SK-N-SH treated with all-trans-retinoic acid at 6 μM for 48 hours (cell line): Measurements from ENCODE around the gene HS6ST3.

Experiments used
- ATAC-seq: fragments of 200-7000 bp; cut with Tn5 transposase; 3 replicates; pipeline ENCODE4 v1.9.1; 2020; ENCODE audit warnings: mild to moderate bottlenecking, moderate library complexity
- ARNTL ChIP-seq: fragments of 450-650 bp; formaldehyde crosslinking; IDR thresholded peaks from 2 replicates; pipeline ENCODE4 v1.5.0; 2020; ENCODE audit warnings: low read depth, mild to moderate bottlenecking, moderate library complexity, borderline replicate concordance
- BACH2 ChIP-seq: fragments of 250-450 bp; sonication (Bioruptor Pico); IDR thresholded peaks from 2 replicates; pipeline ENCODE4 v1.9.0; 2021; ENCODE audit warnings: mild to moderate bottlenecking, borderline replicate concordance
- CSDC2 ChIP-seq: fragments of 250-450 bp; sonication (Bioruptor Pico); IDR thresholded peaks from 2 replicates; pipeline ENCODE4 v1.5.0; 2020; ENCODE audit warnings: mild to moderate bottlenecking, moderate library complexity
- ESRRG ChIP-seq: fragments of 250-450 bp; sonication (Bioruptor Pico); IDR thresholded peaks from 2 replicates; pipeline ENCODE4 v1.6.1; 2021; ENCODE audit warnings: mild to moderate bottlenecking
- GLIS3 ChIP-seq: fragments of 250-450 bp; sonication (Bioruptor Pico); IDR thresholded peaks from 2 replicates; pipeline ENCODE4 v1.5.0; 2020; ENCODE audit warnings: mild to moderate bottlenecking, moderate library complexity
- OSR1 ChIP-seq: fragments of 250-450 bp; sonication (Bioruptor Pico); IDR thresholded peaks from 2 replicates; pipeline ENCODE4 v1.8.0; 2022; ENCODE audit warnings: moderate library complexity, mild to moderate bottlenecking, inconsistent platforms
- PPARA ChIP-seq: fragments of 250-450 bp; sonication (Bioruptor Pico); IDR thresholded peaks from 2 replicates; pipeline ENCODE4 v1.5.0; 2020; ENCODE audit warnings: mild to moderate bottlenecking, borderline replicate concordance
- RARB ChIP-seq: fragments of 250-450 bp; sonication (Bioruptor Pico); IDR thresholded peaks from 2 replicates; pipeline ENCODE4 v1.8.0; 2021; ENCODE audit warnings: mild to moderate bottlenecking, moderate library complexity
- SNAI2 ChIP-seq: fragments of 250-450 bp; sonication (Bioruptor Pico); IDR thresholded peaks from 2 replicates; pipeline ENCODE4 v1.5.0; 2020; ENCODE audit warnings: mild to moderate bottlenecking, moderate library complexity
- TCF4 ChIP-seq: fragments of 250-450 bp; sonication (Bioruptor Pico); IDR thresholded peaks from 2 replicates; pipeline ENCODE4 v1.8.0; 2021; ENCODE audit warnings: mild to moderate bottlenecking, moderate library complexity, borderline replicate concordance
- TOX ChIP-seq: fragments of 250-450 bp; sonication (Bioruptor Pico); IDR thresholded peaks from 2 replicates; pipeline ENCODE4 v1.8.0; 2021; ENCODE audit warnings: mild to moderate bottlenecking, moderate library complexity, borderline replicate concordance
- ZC3H10 ChIP-seq: fragments of 250-450 bp; sonication (Bioruptor Pico); IDR thresholded peaks from 2 replicates; pipeline ENCODE4 v1.5.1; 2021; ENCODE audit warnings: mild to moderate bottlenecking, moderate library complexity
- ZFP3 ChIP-seq: fragments of 250-450 bp; sonication (Bioruptor Pico); IDR thresholded peaks from 2 replicates; pipeline ENCODE4 v1.5.0; 2020; ENCODE audit warnings: mild to moderate bottlenecking, moderate library complexity
- ZFP30 ChIP-seq: fragments of 450-650 bp; formaldehyde crosslinking; IDR thresholded peaks from 2 replicates; pipeline ENCODE4 v1.5.0; 2022; ENCODE audit warnings: mild to moderate bottlenecking, moderate library complexity
- ZNF70 ChIP-seq: fragments of 450-650 bp; formaldehyde crosslinking; IDR thresholded peaks from 2 replicates; pipeline ENCODE4 v1.5.0; 2020; ENCODE audit warnings: mild to moderate bottlenecking, moderate library complexity
- ZNF8 ChIP-seq: fragments of 450-650 bp; formaldehyde crosslinking; IDR thresholded peaks from 2 replicates; pipeline ENCODE4 v1.5.0; 2020; ENCODE audit warnings: mild to moderate bottlenecking, moderate library complexity
- TF ChIP-seq, protein P1 (sequence below): fragments of 250-450 bp; sonication (Bioruptor Pico); IDR thresholded peaks from 2 replicates; pipeline ENCODE4 v1.8.0; 2021; ENCODE audit warnings: low read depth, mild to moderate bottlenecking, moderate library complexity, borderline replicate concordance
- TF ChIP-seq, protein P2 (sequence below): fragments of 250-450 bp; sonication (Bioruptor Pico); IDR thresholded peaks from 2 replicates; pipeline ENCODE4 v1.5.0; 2020; ENCODE audit warnings: mild to moderate bottlenecking, moderate library complexity
- TF ChIP-seq, protein P3 (sequence below): fragments of 250-450 bp; sonication (Bioruptor Pico); IDR thresholded peaks from 2 replicates; pipeline ENCODE4 v1.5.1; 2021; ENCODE audit warnings: mild to moderate bottlenecking, moderate library complexity
- TF ChIP-seq, protein P4 (sequence below): fragments of 250-450 bp; sonication (Bioruptor Pico); IDR thresholded peaks from 2 replicates; pipeline ENCODE4 v1.5.1; 2020; ENCODE audit warnings: low read depth, mild to moderate bottlenecking, moderate library complexity
- TF ChIP-seq, protein P5 (sequence below): fragments of 250-450 bp; sonication (Bioruptor Pico); IDR thresholded peaks from 2 replicates; pipeline ENCODE4 v1.8.0; 2020; ENCODE audit warnings: mild to moderate bottlenecking, moderate library complexity, borderline replicate concordance

HS6ST3 gene

DNA sequence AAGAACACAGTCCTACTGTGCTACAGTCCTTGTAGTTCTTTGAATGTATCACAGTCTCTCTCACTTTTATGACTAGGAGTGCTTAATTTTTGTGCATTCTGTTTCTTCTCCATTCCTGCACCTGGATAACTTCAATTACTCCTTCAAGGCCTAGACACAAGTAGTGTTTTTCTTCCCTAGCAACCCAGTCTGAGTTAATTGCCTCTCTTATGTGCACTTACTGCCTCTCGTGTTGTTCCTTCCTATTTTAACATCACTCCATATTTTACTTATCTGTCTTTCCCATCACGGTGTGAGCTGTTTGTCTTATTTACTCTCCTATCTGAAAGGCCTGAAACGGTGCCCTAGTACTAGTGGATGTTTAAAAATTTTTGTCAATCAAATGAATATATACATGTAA, 101.5 kb downstream of the HS6ST3 start:
- ATAC-seq, result no peak
- TF ChIP-seq ZFP3 (CRISPR knock-in tag), result no peak
- TF ChIP-seq ARNTL (CRISPR knock-in tag), result no peak
- no peak for TF ChIP-seq SNAI2
- TF ChIP-seq ZNF8 (CRISPR knock-in tag), result no peak
- TF ChIP-seq ZC3H10, result no peak
- no peak for TF ChIP-seq GLIS3 (CRISPR knock-in tag)
- TF ChIP-seq ZNF70, result no peak
- TF ChIP-seq RARB, result no peak
- TF ChIP-seq, protein P1, sequence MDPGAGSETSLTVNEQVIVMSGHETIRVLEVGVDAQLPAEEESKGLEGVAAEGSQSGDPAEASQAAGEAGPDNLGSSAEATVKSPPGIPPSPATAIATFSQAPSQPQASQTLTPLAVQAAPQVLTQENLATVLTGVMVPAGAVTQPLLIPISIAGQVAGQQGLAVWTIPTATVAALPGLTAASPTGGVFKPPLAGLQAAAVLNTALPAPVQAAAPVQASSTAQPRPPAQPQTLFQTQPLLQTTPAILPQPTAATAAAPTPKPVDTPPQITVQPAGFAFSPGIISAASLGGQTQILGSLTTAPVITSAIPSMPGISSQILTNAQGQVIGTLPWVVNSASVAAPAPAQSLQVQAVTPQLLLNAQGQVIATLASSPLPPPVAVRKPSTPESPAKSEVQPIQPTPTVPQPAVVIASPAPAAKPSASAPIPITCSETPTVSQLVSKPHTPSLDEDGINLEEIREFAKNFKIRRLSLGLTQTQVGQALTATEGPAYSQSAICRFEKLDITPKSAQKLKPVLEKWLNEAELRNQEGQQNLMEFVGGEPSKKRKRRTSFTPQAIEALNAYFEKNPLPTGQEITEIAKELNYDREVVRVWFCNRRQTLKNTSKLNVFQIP (CRISPR knock-in tag), result no peak
- TF ChIP-seq, protein P2, sequence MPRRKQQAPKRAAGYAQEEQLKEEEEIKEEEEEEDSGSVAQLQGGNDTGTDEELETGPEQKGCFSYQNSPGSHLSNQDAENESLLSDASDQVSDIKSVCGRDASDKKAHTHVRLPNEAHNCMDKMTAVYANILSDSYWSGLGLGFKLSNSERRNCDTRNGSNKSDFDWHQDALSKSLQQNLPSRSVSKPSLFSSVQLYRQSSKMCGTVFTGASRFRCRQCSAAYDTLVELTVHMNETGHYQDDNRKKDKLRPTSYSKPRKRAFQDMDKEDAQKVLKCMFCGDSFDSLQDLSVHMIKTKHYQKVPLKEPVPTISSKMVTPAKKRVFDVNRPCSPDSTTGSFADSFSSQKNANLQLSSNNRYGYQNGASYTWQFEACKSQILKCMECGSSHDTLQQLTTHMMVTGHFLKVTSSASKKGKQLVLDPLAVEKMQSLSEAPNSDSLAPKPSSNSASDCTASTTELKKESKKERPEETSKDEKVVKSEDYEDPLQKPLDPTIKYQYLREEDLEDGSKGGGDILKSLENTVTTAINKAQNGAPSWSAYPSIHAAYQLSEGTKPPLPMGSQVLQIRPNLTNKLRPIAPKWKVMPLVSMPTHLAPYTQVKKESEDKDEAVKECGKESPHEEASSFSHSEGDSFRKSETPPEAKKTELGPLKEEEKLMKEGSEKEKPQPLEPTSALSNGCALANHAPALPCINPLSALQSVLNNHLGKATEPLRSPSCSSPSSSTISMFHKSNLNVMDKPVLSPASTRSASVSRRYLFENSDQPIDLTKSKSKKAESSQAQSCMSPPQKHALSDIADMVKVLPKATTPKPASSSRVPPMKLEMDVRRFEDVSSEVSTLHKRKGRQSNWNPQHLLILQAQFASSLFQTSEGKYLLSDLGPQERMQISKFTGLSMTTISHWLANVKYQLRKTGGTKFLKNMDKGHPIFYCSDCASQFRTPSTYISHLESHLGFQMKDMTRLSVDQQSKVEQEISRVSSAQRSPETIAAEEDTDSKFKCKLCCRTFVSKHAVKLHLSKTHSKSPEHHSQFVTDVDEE (CRISPR knock-in tag), result no peak
- TF ChIP-seq PPARA, result no peak
- TF ChIP-seq, protein P3, sequence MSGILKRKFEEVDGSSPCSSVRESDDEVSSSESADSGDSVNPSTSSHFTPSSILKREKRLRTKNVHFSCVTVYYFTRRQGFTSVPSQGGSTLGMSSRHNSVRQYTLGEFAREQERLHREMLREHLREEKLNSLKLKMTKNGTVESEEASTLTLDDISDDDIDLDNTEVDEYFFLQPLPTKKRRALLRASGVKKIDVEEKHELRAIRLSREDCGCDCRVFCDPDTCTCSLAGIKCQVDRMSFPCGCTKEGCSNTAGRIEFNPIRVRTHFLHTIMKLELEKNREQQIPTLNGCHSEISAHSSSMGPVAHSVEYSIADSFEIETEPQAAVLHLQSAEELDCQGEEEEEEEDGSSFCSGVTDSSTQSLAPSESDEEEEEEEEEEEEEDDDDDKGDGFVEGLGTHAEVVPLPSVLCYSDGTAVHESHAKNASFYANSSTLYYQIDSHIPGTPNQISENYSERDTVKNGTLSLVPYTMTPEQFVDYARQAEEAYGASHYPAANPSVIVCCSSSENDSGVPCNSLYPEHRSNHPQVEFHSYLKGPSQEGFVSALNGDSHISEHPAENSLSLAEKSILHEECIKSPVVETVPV (CRISPR knock-in tag), result no peak
- TF ChIP-seq BACH2 (CRISPR knock-in tag), result no peak
- no peak for TF ChIP-seq TOX
- TF ChIP-seq OSR1 (CRISPR knock-in tag), result no peak
- TF ChIP-seq, protein P4, sequence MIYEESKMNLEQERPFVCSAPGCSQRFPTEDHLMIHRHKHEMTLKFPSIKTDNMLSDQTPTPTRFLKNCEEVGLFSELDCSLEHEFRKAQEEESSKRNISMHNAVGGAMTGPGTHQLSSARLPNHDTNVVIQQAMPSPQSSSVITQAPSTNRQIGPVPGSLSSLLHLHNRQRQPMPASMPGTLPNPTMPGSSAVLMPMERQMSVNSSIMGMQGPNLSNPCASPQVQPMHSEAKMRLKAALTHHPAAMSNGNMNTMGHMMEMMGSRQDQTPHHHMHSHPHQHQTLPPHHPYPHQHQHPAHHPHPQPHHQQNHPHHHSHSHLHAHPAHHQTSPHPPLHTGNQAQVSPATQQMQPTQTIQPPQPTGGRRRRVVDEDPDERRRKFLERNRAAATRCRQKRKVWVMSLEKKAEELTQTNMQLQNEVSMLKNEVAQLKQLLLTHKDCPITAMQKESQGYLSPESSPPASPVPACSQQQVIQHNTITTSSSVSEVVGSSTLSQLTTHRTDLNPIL (CRISPR knock-in tag), result no peak
- TF ChIP-seq, protein P5, sequence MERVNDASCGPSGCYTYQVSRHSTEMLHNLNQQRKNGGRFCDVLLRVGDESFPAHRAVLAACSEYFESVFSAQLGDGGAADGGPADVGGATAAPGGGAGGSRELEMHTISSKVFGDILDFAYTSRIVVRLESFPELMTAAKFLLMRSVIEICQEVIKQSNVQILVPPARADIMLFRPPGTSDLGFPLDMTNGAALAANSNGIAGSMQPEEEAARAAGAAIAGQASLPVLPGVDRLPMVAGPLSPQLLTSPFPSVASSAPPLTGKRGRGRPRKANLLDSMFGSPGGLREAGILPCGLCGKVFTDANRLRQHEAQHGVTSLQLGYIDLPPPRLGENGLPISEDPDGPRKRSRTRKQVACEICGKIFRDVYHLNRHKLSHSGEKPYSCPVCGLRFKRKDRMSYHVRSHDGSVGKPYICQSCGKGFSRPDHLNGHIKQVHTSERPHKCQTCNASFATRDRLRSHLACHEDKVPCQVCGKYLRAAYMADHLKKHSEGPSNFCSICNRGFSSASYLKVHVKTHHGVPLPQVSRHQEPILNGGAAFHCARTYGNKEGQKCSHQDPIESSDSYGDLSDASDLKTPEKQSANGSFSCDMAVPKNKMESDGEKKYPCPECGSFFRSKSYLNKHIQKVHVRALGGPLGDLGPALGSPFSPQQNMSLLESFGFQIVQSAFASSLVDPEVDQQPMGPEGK (CRISPR knock-in tag), result no peak

DNA sequence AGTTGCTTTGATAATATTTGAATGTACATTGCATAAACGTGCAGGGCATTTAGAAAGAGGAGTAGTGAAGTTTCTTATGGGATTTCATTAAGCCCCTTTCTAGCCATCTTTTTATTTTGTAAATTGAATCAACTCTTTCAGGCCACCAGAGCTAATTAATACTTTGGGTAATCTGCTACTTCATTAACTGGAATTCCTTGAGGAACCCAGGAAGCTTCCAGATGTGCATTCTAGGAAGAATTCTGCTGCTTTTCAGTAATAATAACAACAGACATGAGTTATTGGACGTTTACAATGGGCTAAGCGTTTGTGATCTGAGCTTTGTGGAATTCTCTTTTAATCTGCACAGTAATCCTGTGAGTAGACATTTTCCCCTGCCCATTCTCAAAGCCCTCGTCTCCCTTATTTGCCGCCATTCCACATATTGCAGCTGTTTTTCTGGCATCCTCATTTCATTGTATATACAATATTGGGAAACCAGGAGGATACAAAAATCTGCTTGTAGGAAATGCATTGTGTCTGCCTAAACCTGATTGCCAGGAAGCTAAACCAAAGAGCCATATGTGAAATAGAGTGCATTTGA, 103.9 kb downstream of the HS6ST3 start:
- TF ChIP-seq CSDC2 (CRISPR knock-in tag) (no peak), ZNF70 (no peak), ZNF8 (CRISPR knock-in tag) (no peak), SNAI2 (no peak), RARB (no peak), PPARA (no peak), GLIS3 (CRISPR knock-in tag) (no peak), ZFP30 (CRISPR knock-in tag) (no peak), OSR1 (CRISPR knock-in tag) (no peak), ARNTL (CRISPR knock-in tag) (no peak), TOX (no peak), ESRRG (no peak), TCF4 (CRISPR knock-in tag) (no peak)
- TF ChIP-seq, protein P2 (CRISPR knock-in tag), result no peak
- TF ChIP-seq, protein P4 (CRISPR knock-in tag), result no peak
- no peak for ATAC-seq
